Endothelial cell of umbilical vein (primary cell): ENCODE measurements around the gene MYO9A.

Source experiments
- EZH2 ChIP-seq: IDR thresholded peaks from 2 replicates; pipeline ENCODE4 v1.6.1; 2012; ENCODE audit warnings: borderline replicate concordance, low read depth, mild to moderate bottlenecking, moderate library complexity, low read length, inconsistent platforms; ENCODE audit not compliant: severe bottlenecking
- POLR2A ChIP-seq: IDR thresholded peaks from 2 replicates; pipeline ENCODE4 v1.6.1; 2012; ENCODE audit warnings: low read depth, mild to moderate bottlenecking, control low read depth, low read length
- POLR2AphosphoS5 ChIP-seq: IDR thresholded peaks from 2 replicates; pipeline ENCODE4 v1.6.1; 2012; ENCODE audit warnings: low read depth, mild to moderate bottlenecking, control low read depth, low read length, moderate library complexity; ENCODE audit not compliant: insufficient read depth
- TF ChIP-seq, protein P1 (sequence below), 2 donors: IDR thresholded peaks; 1 replicate in 1 of 2; 2 replicates in 1 of 2; pipeline ENCODE4 v1.5.1; 2011; ENCODE audit warnings: low read length in 2 of 2, mild to moderate bottlenecking in 2 of 2, moderate library complexity in 2 of 2, control low read depth in 1 of 2, inconsistent platforms in 1 of 2, low read depth in 1 of 2; ENCODE audit not compliant: insufficient read depth in 1 of 2; ENCODE audit errors: extremely low read depth in 1 of 2

DNA sequence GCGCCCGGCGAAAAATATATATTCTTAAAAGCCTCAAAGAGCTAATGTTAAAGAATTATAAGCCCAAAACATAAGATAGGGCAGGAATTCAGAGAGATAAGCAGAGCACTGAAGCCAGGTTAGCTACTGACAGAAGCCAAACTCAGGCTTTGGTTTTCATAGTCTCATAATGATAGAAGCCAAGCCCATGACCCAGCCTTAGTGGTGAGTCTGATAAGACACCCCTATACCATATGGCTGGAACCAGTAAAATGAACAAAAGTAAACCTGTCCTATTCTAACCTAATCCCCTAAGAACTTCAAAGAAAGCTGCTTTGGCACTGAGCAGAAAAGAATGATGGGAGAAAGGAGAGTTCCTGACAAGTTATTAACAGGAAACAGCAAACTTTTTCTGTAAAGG lies 25.9 kb downstream of the MYO9A start:
- TF ChIP-seq, protein P1, sequence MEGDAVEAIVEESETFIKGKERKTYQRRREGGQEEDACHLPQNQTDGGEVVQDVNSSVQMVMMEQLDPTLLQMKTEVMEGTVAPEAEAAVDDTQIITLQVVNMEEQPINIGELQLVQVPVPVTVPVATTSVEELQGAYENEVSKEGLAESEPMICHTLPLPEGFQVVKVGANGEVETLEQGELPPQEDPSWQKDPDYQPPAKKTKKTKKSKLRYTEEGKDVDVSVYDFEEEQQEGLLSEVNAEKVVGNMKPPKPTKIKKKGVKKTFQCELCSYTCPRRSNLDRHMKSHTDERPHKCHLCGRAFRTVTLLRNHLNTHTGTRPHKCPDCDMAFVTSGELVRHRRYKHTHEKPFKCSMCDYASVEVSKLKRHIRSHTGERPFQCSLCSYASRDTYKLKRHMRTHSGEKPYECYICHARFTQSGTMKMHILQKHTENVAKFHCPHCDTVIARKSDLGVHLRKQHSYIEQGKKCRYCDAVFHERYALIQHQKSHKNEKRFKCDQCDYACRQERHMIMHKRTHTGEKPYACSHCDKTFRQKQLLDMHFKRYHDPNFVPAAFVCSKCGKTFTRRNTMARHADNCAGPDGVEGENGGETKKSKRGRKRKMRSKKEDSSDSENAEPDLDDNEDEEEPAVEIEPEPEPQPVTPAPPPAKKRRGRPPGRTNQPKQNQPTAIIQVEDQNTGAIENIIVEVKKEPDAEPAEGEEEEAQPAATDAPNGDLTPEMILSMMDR (IDR thresholded peaks at IDR 0.05; ENCODE audit: extremely low read depth in 1 of 2, insufficient read depth in 1 of 2, low read depth in 1 of 2, low read length in 2 of 2): no peak
- TF ChIP-seq EZH2 (no peak), POLR2A (no peak), POLR2AphosphoS5 (no peak)
